ENCODE measurements around the gene USP3.
"Not testable (repeated sequence)": the region's sequence is repeated elsewhere in the genome, so short reads cannot be mapped to it uniquely, and the experiment has no call there.

The USP3 gene

DNA sequence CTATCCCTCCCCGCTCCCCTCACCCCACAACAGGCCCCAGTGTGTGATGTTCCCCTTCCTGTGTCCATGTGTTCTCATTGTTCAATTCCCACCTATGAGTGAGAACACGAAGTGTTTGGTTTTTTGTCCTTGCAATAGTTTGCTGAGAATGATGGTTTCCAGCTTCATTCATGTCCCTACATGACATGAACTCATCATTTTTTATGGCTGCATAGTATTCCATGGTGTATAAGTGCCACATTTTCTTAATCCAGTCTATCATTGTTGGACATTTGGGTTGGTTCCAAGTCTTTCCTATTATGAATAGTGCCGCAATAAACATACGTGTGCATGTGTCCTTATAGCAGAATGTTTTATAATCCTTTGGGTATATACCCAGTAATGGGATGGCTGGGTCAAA lies 112.8 kb downstream of the USP3 start:
- not testable (repeated sequence) for DNase-seq

DNA sequence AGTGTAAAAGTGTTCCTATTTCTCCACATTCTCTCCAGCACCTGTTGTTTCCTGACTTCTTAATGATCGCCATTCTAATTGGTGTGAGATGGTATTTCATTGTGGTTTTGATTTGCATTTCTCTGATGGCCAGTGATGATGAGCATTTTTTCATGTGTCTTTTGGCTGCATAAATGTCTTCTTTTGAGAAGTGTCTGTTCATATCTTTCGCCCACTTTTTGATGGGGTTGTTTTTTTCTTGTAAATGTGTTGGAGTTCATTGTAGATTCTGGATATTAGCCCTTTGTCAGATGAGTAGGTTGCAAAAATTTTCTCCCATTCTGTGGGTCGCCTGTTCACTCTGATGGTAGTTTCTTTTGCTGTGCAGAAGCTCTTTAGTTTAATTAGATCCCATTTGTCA lies 113.2 kb downstream of the USP3 start:
- DNase-seq: not testable (repeated sequence)

- not testable (repeated sequence) for DNase-seq
Measured at GRCh38 chr15:63620760-63621159, 116.4 kb downstream of the USP3 start.

DNA sequence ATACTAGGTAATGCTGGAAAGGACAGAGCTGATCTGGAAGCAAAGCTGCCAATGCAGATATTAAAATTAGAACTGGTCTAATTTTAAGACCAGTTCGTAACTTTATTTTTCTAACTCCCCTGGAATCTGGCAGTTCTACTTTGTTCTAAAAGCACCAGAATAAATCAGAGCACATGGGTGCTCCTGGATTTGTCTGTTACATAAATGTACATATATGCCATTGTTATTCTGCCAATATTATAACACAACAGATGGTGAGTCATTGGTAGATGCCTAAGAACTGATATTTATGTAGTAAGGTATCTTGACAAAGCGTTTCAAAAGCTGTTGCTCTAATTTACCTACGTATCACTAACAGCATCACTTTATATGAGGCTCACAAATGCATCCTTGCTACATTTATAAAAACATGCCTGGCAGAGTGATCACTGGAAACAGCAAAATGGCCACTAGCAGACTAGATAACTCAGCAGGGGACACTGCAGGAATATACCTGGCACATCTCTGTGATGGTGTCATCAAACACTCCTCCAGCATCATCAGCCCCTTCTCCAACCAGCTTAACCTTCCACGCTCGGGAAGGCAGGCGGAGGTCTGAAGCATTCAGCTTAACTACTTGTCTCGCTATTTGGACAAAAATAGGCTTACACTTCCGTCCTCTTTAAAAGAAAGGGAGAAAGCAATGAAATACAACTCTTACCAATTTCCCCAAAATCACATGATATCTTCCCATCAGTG lies 119.0 kb downstream of the USP3 start:
- no peak for DNase-seq

DNA sequence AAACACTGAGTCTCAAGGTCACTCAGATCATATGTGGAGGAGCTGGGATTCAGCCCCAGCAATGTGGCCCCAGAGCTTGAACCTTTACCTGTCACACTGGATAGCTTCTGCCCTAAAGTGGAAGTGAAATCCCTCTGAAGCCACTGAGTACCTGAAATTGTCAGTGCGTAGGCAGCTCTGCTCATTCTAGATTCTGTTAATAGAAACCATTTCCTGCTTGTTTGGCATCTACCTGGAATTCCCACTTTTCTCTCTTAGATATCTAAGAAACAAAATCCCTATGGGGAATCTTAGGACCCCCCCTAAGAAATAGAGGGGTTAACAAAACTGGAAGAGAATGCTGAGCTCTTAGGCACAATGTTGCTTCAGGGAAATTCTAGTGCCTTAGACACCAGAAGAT lies 122.6 kb downstream of the USP3 start:
- DNase-seq: no peak

DNA sequence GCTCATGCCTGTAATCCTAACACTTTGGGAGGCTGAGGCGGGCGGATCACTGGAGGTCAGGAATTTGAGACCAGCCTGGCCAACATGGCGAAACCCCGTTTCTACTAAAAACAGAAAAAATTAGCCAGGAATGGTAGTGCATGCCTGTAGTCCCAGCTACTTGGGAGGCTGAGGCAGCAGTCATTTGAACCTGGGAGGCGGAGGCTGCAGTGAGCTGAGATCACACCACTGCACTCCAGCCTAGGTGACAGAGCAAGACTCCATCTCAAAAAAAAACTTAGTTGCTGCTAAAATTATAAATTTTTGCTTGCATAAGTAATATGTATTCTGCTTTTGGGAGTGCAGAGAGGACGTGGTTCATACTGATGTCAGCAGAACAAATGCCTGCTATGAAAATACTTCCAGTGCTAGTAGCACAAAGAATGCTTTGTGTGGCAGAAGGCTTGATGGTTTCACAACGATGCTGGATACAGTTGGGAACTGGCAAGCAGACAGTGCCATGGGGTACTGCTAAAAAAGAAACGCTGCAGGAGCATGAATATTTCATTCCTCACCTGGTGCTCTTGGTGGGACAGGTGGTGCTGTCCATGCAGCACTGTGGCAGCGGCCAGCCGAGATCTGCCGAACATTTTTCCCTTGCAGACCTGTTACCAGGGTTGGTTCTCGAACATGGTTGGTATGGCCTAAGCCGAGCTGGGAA lies 123.9 kb downstream of the USP3 start:
- no peak for DNase-seq

- no peak for DNase-seq
Measured at GRCh38 chr15:63630036-63630751, 125.8 kb downstream of the USP3 start.

GRCh38 chr15:63633312-63633711 lies 128.9 kb downstream of the USP3 start:
- no peak for DNase-seq

- no peak for DNase-seq
Measured at GRCh38 chr15:63634154-63634553, 129.8 kb downstream of the USP3 start.

DNA sequence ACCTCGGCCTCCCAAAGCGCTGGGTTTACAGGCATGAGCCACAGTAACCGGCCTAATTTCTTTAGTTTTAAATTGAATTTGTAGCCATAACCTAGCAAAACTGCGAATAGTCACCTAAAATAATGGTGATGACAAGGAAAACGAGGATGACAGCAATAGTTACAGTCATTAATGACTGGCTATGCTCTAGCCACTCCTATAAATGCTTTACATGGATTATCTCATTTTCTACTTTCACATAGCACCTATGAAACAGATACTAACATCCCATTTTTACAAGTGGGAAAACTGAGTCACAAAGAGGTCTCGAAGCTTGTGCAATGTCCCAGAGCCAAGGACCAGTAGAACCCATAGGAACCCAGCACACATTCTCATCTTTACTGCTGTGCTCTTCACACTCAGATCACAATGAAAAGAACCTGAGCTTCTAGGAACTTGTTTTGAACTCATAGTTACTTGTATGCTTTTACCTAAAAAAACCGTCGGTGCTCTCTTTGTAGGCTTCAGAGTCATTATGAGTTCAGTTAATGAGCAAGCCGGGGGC lies 132.2 kb downstream of the USP3 start:
- no peak for DNase-seq

- DNase-seq: no peak
Measured at GRCh38 chr15:63638839-63639238, 134.4 kb downstream of the USP3 start.

DNA sequence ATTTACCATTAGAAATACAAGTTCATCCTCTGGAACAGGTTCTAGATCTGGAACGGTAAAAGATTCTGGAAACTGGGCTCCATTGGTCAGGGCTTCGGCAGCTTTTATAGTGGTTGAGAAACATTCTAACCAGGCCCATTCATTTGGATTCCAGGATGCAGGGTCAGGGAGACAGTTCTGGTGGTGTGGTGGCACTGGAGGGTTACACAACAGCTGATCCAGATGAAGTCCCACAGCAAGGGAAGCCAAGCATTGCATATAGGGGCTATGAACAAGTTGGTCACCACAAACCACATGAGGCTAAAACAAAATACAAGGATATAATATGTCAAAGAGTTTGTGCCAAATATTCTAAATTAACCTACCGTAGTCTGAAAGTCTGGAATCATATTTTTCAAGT lies 135.8 kb downstream of the USP3 start:
- DNase-seq: no peak
